Measurements from ENCODE around the gene UNC79. TPM values are rescaled to one million over a fixed set of nuclear protein-coding genes. Genes with fewer than 3 reads are reported as not detected.

UNC79 gene
- total and polyA plus RNA-seq, 4 donors, result 0.03 to 0.94 (median 0.14) TPM

DNA sequence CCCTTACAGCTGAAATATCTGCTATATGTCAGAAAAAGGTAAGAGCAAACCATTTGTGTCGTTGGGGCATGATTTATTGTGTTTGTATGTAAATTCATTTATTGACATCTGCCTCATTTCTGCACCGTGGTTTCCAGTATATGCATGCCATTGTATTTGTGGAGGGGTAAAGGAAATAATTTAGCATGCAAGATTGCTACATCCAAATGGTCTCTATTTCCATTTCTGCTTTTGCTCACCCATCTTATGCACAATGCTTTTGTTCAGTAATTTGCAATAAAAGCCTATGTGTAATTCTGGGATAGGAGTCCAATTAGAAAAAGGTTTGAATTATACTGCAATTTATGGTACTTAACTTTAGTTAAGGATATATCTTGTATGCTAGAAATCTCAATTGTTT is 101.8 kb downstream of the UNC79 start:
- DNase-seq (no peak), ATAC-seq (ENCODE audit: insufficient read depth, low FRiP score) (no peak)
- TF ChIP-seq, protein P1, sequence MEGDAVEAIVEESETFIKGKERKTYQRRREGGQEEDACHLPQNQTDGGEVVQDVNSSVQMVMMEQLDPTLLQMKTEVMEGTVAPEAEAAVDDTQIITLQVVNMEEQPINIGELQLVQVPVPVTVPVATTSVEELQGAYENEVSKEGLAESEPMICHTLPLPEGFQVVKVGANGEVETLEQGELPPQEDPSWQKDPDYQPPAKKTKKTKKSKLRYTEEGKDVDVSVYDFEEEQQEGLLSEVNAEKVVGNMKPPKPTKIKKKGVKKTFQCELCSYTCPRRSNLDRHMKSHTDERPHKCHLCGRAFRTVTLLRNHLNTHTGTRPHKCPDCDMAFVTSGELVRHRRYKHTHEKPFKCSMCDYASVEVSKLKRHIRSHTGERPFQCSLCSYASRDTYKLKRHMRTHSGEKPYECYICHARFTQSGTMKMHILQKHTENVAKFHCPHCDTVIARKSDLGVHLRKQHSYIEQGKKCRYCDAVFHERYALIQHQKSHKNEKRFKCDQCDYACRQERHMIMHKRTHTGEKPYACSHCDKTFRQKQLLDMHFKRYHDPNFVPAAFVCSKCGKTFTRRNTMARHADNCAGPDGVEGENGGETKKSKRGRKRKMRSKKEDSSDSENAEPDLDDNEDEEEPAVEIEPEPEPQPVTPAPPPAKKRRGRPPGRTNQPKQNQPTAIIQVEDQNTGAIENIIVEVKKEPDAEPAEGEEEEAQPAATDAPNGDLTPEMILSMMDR (IDR thresholded peaks at IDR 0.05; ENCODE audit: control extremely low read depth, extremely low read depth), result no peak
- Histone ChIP-seq H3K27ac (ENCODE audit: low read depth in 1 of 2, low read length in 1 of 2) (no peak overlapping the region), H3K36me3 (ENCODE audit: control insufficient read depth in 4 of 4, insufficient read depth in 4 of 4, low read length in 4 of 4) (no peaks in the 10 kb centered on the region), H3K4me1 (ENCODE audit: control insufficient read depth in 5 of 5, insufficient read depth in 5 of 5, low read length in 5 of 5) (peaks cover 0 to 3% (median 0%) of the 10 kb centered on the region in 5 donors), H3K9ac (ENCODE audit: insufficient read depth in 1 of 2, low read length in 2 of 2) (no peak overlapping the region), H3K27me3 (ENCODE audit: control insufficient read depth in 3 of 3, insufficient read depth in 3 of 3, low read length in 2 of 3) (no peaks in the 10 kb centered on the region), H3K9me3 (ENCODE audit: control insufficient read depth in 4 of 4, insufficient read depth in 3 of 4, low read length in 3 of 4) (peaks cover 0 to 2% (median 0%) of the 10 kb centered on the region in 4 donors), H3K4me3 (no peak overlapping the region)
- WGBS, 2 donors, result 45 to 63% methylated on average over 2 of the region's 2 CpGs

DNA sequence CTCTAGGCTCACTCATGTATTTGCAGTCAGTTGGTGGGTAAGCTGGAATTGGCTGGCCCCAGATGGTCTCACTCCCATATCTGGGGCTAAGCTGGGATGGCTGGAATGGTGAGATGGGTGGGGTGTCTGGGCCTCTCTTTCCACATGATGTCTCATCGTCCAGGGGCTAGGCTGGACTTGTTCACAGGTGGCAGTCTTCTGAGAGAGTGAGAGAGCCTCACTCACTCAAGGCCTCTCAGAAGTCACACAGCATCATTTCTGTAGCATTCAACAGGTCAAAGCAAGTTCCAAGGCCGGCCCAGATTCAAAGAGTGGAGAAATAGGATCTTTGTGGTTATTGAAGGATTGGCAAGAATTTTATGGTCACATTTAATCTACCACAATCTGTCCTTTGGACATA is 102.7 kb downstream of the UNC79 start:
- H3K4me3 ChIP-seq, result no peak overlapping the region
- peak overlapping the region in 1 of 2 donors; percentile 59 for H3K27ac ChIP-seq (ENCODE audit: low read depth in 1 of 2, low read length in 1 of 2)

DNA sequence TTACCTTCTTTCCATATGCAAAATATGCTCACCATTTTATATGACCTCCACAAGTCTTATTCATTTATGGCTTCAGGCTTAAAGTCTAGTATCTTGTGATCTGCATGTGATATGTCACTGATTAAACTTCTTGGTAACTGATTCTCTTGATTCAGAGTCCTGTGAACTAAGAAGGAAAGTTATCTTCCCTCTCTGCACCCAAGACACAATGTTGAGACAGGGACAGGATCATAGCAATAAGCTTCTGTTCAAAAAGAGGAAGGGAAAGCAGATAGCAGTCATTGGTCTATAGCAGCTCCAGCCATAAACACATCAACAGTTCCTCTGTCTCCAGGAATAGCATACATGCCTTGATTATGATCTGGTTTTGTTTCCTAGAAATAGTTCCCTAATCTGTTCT is 103.1 kb downstream of the UNC79 start:
- H3K4me1 ChIP-seq (ENCODE audit: control insufficient read depth in 5 of 5, insufficient read depth in 5 of 5, low read length in 5 of 5), result peaks cover 0 to 3% (median 0%) of the 10 kb centered on the region in 5 donors
- TF ChIP-seq, protein P1 (IDR thresholded peaks at IDR 0.05; ENCODE audit: control extremely low read depth, extremely low read depth), result no peak
- H3K27ac ChIP-seq (ENCODE audit: low read depth in 1 of 2, low read length in 1 of 2), result no peak overlapping the region
- H3K9me3 ChIP-seq (ENCODE audit: control insufficient read depth in 4 of 4, insufficient read depth in 3 of 4, low read length in 3 of 4), result peaks cover 0 to 2% (median 0%) of the 10 kb centered on the region in 4 donors
- DNase-seq (peak in 1 of 3 donors; percentile 12), ATAC-seq (ENCODE audit: insufficient read depth, low FRiP score) (no peak)
- H3K4me3 ChIP-seq, result no peak overlapping the region
- no peaks in the 10 kb centered on the region for H3K36me3 ChIP-seq (ENCODE audit: control insufficient read depth in 4 of 4, insufficient read depth in 4 of 4, low read length in 4 of 4)
- no peaks in the 10 kb centered on the region for H3K27me3 ChIP-seq (ENCODE audit: control insufficient read depth in 3 of 3, insufficient read depth in 3 of 3, low read length in 2 of 3)
- no peak overlapping the region for H3K9ac ChIP-seq (ENCODE audit: insufficient read depth in 1 of 2, low read length in 2 of 2)

More for the DNA sequence above, 102.7 kb downstream of the UNC79 start:
- TF ChIP-seq, protein P1 (IDR thresholded peaks at IDR 0.05; ENCODE audit: control extremely low read depth, extremely low read depth), result no peak
- H3K4me1 ChIP-seq (ENCODE audit: control insufficient read depth in 5 of 5, insufficient read depth in 5 of 5, low read length in 5 of 5), result peaks cover 0 to 3% (median 0%) of the 10 kb centered on the region in 5 donors
- peaks cover 0 to 2% (median 0%) of the 10 kb centered on the region in 4 donors for H3K9me3 ChIP-seq (ENCODE audit: control insufficient read depth in 4 of 4, insufficient read depth in 3 of 4, low read length in 3 of 4)
- H3K9ac ChIP-seq (ENCODE audit: insufficient read depth in 1 of 2, low read length in 2 of 2), result no peak overlapping the region
- no peaks in the 10 kb centered on the region for H3K36me3 ChIP-seq (ENCODE audit: control insufficient read depth in 4 of 4, insufficient read depth in 4 of 4, low read length in 4 of 4)
- no peak for DNase-seq
- no peaks in the 10 kb centered on the region for H3K27me3 ChIP-seq (ENCODE audit: control insufficient read depth in 3 of 3, insufficient read depth in 3 of 3, low read length in 2 of 3)
- ATAC-seq (ENCODE audit: insufficient read depth, low FRiP score), result no peak
- 85 to 89% methylated on average over 2 of the region's 2 CpGs for WGBS, 2 donors

DNA sequence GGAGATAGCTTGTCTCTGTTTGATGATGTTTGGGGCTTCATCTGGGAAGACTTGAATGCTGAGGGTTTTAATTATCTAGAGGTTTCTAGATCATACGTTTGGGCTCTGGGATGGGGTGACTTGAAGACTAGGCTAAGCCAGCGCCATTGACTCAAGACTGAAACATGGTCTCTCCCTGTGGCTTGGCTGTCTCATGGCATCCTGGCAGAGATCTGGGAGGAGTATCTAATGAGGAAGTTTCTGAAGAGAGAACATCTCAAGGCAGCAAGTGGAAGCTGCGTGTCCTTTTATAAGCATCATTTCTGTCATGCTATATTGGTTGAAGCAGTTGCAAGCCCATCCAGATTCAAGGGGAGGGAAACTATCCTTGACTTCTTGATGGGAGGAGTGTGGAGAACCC is 104.8 kb downstream of the UNC79 start:
- DNase-seq (no peak), ATAC-seq (ENCODE audit: insufficient read depth, low FRiP score) (no peak)
- Histone ChIP-seq H3K4me3 (no peak overlapping the region), H3K4me1 (ENCODE audit: control insufficient read depth in 5 of 5, insufficient read depth in 5 of 5, low read length in 5 of 5) (peaks cover 0 to 3% (median 0%) of the 10 kb centered on the region in 5 donors), H3K27ac (ENCODE audit: low read depth in 1 of 2, low read length in 1 of 2) (no peak overlapping the region), H3K36me3 (ENCODE audit: control insufficient read depth in 4 of 4, insufficient read depth in 4 of 4, low read length in 4 of 4) (no peaks in the 10 kb centered on the region), H3K9me3 (ENCODE audit: control insufficient read depth in 4 of 4, insufficient read depth in 3 of 4, low read length in 3 of 4) (peaks cover 0 to 2% (median 0%) of the 10 kb centered on the region in 4 donors), H3K27me3 (ENCODE audit: control insufficient read depth in 3 of 3, insufficient read depth in 3 of 3, low read length in 2 of 3) (peaks cover 0 to 3% (median 0%) of the 10 kb centered on the region in 3 donors), H3K9ac (ENCODE audit: insufficient read depth in 1 of 2, low read length in 2 of 2) (no peak overlapping the region)
- TF ChIP-seq, protein P1 (IDR thresholded peaks at IDR 0.05; ENCODE audit: control extremely low read depth, extremely low read depth), result no peak
- 79 to 86% methylated on average over 3 of the region's 3 CpGs for WGBS, 2 donors

All from lung (tissue), 12 donors.